ENCODE results near the gene PHF2. TPM values are rescaled to one million over a fixed set of nuclear protein-coding genes. Genes with fewer than 3 reads are reported as not detected.

PHF2 gene
- total and polyA plus RNA-seq, 3 experiments from 2014 or later, result 3.0 to 25.0 (median 22.4) TPM

- Mint-ChIP-seq H3K9me3 (no peaks in the 10 kb centered on the region), H3K4me1 (peaks cover 48 to 90% (median 66%) of the 10 kb centered on the region in 3 donors), H3K36me3 (peaks cover 0 to 4% (median 0%) of the 10 kb centered on the region in 3 donors), H3K27me3 (no peaks in the 10 kb centered on the region), H3K27ac (peak overlapping the region in 6 of 8 donors; percentile 4 to 79 (median 60)), H3K4me3 (peak overlapping the region in 2 of 7 donors; percentile 1 to 16)
- Histone ChIP-seq H3K36me3 (ENCODE audit: insufficient read depth, low read length) (no peaks in the 10 kb centered on the region), H3K4me1 (ENCODE audit: insufficient read depth, low read length) (peaks cover 10% of the 10 kb centered on the region), H3K27me3 (ENCODE audit: insufficient read depth, low read length, poor library complexity, severe bottlenecking) (no peaks in the 10 kb centered on the region), H3K27ac (ENCODE audit: low read depth, low read length) (no peak overlapping the region), H3K4me3 (ENCODE audit: low read length) (no peak overlapping the region), H3K9me3 (ENCODE audit: low read length) (no peaks in the 10 kb centered on the region)
- DNase-seq, result no peak
- CTCF ChIA-PET, result no interaction called here
- POLR2A ChIA-PET, result no interaction called here
Observed at GRCh38 chr9:93589688-93590087, 13.3 kb downstream of the PHF2 start.

GRCh38 chr9:93590609-93591234 lies 14.3 kb downstream of the PHF2 start:
- H3K4me1 Mint-ChIP-seq, result peaks cover 41 to 90% (median 59%) of the 10 kb centered on the region in 3 donors
- H3K4me3 Mint-ChIP-seq, result no peak overlapping the region
- Histone ChIP-seq H3K27ac (ENCODE audit: low read depth, low read length) (no peak overlapping the region), H3K4me3 (ENCODE audit: low read length) (no peak overlapping the region), H3K27me3 (ENCODE audit: insufficient read depth, low read length, poor library complexity, severe bottlenecking) (no peaks in the 10 kb centered on the region), H3K36me3 (ENCODE audit: insufficient read depth, low read length) (no peaks in the 10 kb centered on the region), H3K9me3 (ENCODE audit: low read length) (no peaks in the 10 kb centered on the region), H3K4me1 (ENCODE audit: insufficient read depth, low read length) (peaks cover 11% of the 10 kb centered on the region)
- CTCF ChIA-PET, result no interaction called here
- no peak for DNase-seq
- peak overlapping the region in 3 of 8 donors; percentile 4 to 70 (median 55) for H3K27ac Mint-ChIP-seq
- POLR2A ChIA-PET, result no interaction called here
- no peaks in the 10 kb centered on the region for H3K9me3 Mint-ChIP-seq
- H3K36me3 Mint-ChIP-seq, result no peaks in the 10 kb centered on the region
- no peaks in the 10 kb centered on the region for H3K27me3 Mint-ChIP-seq

- POLR2A ChIA-PET, result no interaction called here
- H3K36me3 Mint-ChIP-seq, result no peaks in the 10 kb centered on the region
Observed at GRCh38 chr9:93591301-93592007, 15.1 kb downstream of the PHF2 start.

GRCh38 chr9:93592008-93592642 lies 15.7 kb downstream of the PHF2 start:
- H3K9me3 ChIP-seq (ENCODE audit: low read length), result no peaks in the 10 kb centered on the region
- H3K4me1 ChIP-seq (ENCODE audit: insufficient read depth, low read length), result peaks cover 16% of the 10 kb centered on the region
- Mint-ChIP-seq H3K4me1 (peaks cover 41 to 89% (median 59%) of the 10 kb centered on the region in 3 donors), H3K9me3 (no peaks in the 10 kb centered on the region), H3K36me3 (no peaks in the 10 kb centered on the region), H3K27ac (peak overlapping the region in 4 of 8 donors; percentile 17 to 80 (median 44)), H3K27me3 (no peaks in the 10 kb centered on the region), H3K4me3 (no peak overlapping the region)
- POLR2A ChIA-PET, result no interaction called here
- no peak overlapping the region for H3K27ac ChIP-seq (ENCODE audit: low read depth, low read length)
- CTCF ChIA-PET, result no interaction called here
- H3K4me3 ChIP-seq (ENCODE audit: low read length), result no peak overlapping the region
- no peak for DNase-seq
- no peaks in the 10 kb centered on the region for H3K27me3 ChIP-seq (ENCODE audit: insufficient read depth, low read length, poor library complexity, severe bottlenecking)
- H3K36me3 ChIP-seq (ENCODE audit: insufficient read depth, low read length), result no peaks in the 10 kb centered on the region

More at GRCh38 chr9:93591301-93592007, 15.1 kb downstream of the PHF2 start:
- CTCF ChIA-PET, result no interaction called here
- no peaks in the 10 kb centered on the region for H3K36me3 ChIP-seq (ENCODE audit: insufficient read depth, low read length)
- Mint-ChIP-seq H3K27ac (peak overlapping the region in 4 of 8 donors; percentile 17 to 80 (median 38)), H3K4me3 (no peak overlapping the region), H3K4me1 (peaks cover 46 to 94% (median 64%) of the 10 kb centered on the region in 3 donors), H3K27me3 (no peaks in the 10 kb centered on the region), H3K9me3 (no peaks in the 10 kb centered on the region)
- no peaks in the 10 kb centered on the region for H3K9me3 ChIP-seq (ENCODE audit: low read length)
- H3K4me3 ChIP-seq (ENCODE audit: low read length), result no peak overlapping the region
- no peak for DNase-seq
- no peak overlapping the region for H3K27ac ChIP-seq (ENCODE audit: low read depth, low read length)
- H3K4me1 ChIP-seq (ENCODE audit: insufficient read depth, low read length), result peaks cover 16% of the 10 kb centered on the region
- no peaks in the 10 kb centered on the region for H3K27me3 ChIP-seq (ENCODE audit: insufficient read depth, low read length, poor library complexity, severe bottlenecking)

GRCh38 chr9:93592643-93593021 lies 16.2 kb downstream of the PHF2 start:
- H3K4me1 ChIP-seq (ENCODE audit: insufficient read depth, low read length), result peaks cover 20% of the 10 kb centered on the region
- Mint-ChIP-seq H3K27ac (peak overlapping the region in 2 of 8 donors; percentile 35 to 37), H3K27me3 (no peaks in the 10 kb centered on the region), H3K4me1 (peaks cover 46 to 89% (median 61%) of the 10 kb centered on the region in 3 donors), H3K4me3 (no peak overlapping the region), H3K36me3 (no peaks in the 10 kb centered on the region), H3K9me3 (no peaks in the 10 kb centered on the region)
- no peak overlapping the region for H3K4me3 ChIP-seq (ENCODE audit: low read length)
- ChIA-PET CTCF (no interaction called here), POLR2A (no interaction called here)
- peak overlapping the region; percentile 16 for H3K27ac ChIP-seq (ENCODE audit: low read depth, low read length)
- no peaks in the 10 kb centered on the region for H3K27me3 ChIP-seq (ENCODE audit: insufficient read depth, low read length, poor library complexity, severe bottlenecking)
- H3K9me3 ChIP-seq (ENCODE audit: low read length), result no peaks in the 10 kb centered on the region
- no peak for DNase-seq
- H3K36me3 ChIP-seq (ENCODE audit: insufficient read depth, low read length), result no peaks in the 10 kb centered on the region

- CTCF ChIA-PET, result interaction anchor here (1.9 kb wide), 1 partner anchor 27 kb away, joined by 6 read pairs; no protein-coding TSS in a partner anchor
- H3K36me3 ChIP-seq (ENCODE audit: insufficient read depth, low read length), result no peaks in the 10 kb centered on the region
- Mint-ChIP-seq H3K9me3 (no peaks in the 10 kb centered on the region), H3K36me3 (no peaks in the 10 kb centered on the region), H3K4me1 (peaks cover 47 to 89% (median 64%) of the 10 kb centered on the region in 3 donors), H3K27me3 (no peaks in the 10 kb centered on the region), H3K27ac (no peak overlapping the region), H3K4me3 (no peak overlapping the region)
- no peak for DNase-seq
- POLR2A ChIA-PET, result no interaction called here
- H3K9me3 ChIP-seq (ENCODE audit: low read length), result no peaks in the 10 kb centered on the region
- peak overlapping the region; percentile 16 for H3K27ac ChIP-seq (ENCODE audit: low read depth, low read length)
- no peak overlapping the region for H3K4me3 ChIP-seq (ENCODE audit: low read length)
- H3K27me3 ChIP-seq (ENCODE audit: insufficient read depth, low read length, poor library complexity, severe bottlenecking), result no peaks in the 10 kb centered on the region
- peaks cover 26% of the 10 kb centered on the region for H3K4me1 ChIP-seq (ENCODE audit: insufficient read depth, low read length)
Observed at GRCh38 chr9:93593144-93593658, 16.8 kb downstream of the PHF2 start.

GRCh38 chr9:93594041-93594756 lies 17.8 kb downstream of the PHF2 start:
- H3K27me3 ChIP-seq (ENCODE audit: insufficient read depth, low read length, poor library complexity, severe bottlenecking), result no peaks in the 10 kb centered on the region
- Mint-ChIP-seq H3K9me3 (no peaks in the 10 kb centered on the region), H3K27me3 (no peaks in the 10 kb centered on the region), H3K4me3 (no peak overlapping the region), H3K4me1 (peaks cover 51 to 90% (median 64%) of the 10 kb centered on the region in 3 donors), H3K36me3 (no peaks in the 10 kb centered on the region), H3K27ac (peak overlapping the region in 2 of 8 donors; percentile 29 to 32)
- ChIA-PET POLR2A (no interaction called here), CTCF (interaction anchor here (0.6 to 1.9 kb wide), 2 partner anchors 28 to 96 kb away, joined by 3 to 6 read pairs; no protein-coding TSS in a partner anchor)
- DNase-seq, result no peak
- H3K4me1 ChIP-seq (ENCODE audit: insufficient read depth, low read length), result peaks cover 36% of the 10 kb centered on the region
- no peak overlapping the region for H3K27ac ChIP-seq (ENCODE audit: low read depth, low read length)
- no peaks in the 10 kb centered on the region for H3K36me3 ChIP-seq (ENCODE audit: insufficient read depth, low read length)
- no peaks in the 10 kb centered on the region for H3K9me3 ChIP-seq (ENCODE audit: low read length)
- no peak overlapping the region for H3K4me3 ChIP-seq (ENCODE audit: low read length)
